Stimulated activated CD4-positive, alpha-beta T cell treated with anti-CD3 and anti-CD28 coated beads, Interleukin-4, amount 100 ng/mL, for 1 hour (primary cell): Measurements from ENCODE around the gene TUB.

Source experiments
- DNase-seq: peaks from one replicate; pipeline ENCODE4 v3.0.0-alpha.2; 2020

The TUB gene

GRCh38 chr11:8069771-8070170, 11.2 kb upstream of the TUB start:
- DNase-seq: no peak

- no peak for DNase-seq
Measured at GRCh38 chr11:8070417-8071115, 10.4 kb upstream of the TUB start.

- no peak for DNase-seq
Measured at GRCh38 chr11:8071616-8072581, 9.1 kb upstream of the TUB start.

- DNase-seq: no peak
Measured at GRCh38 chr11:8075119-8075726, 5.8 kb upstream of the TUB start.

GRCh38 chr11:8079111-8079675, 1.8 kb upstream of the TUB start:
- DNase-seq: no peak

GRCh38 chr11:8080069-8080670, 841 bp upstream of the TUB start:
- DNase-seq: no peak

- DNase-seq: no peak
Measured at GRCh38 chr11:8081591-8082250, 710 bp downstream of the TUB start.

- DNase-seq: no peak
Measured at GRCh38 chr11:8082391-8083087, 1.5 kb downstream of the TUB start.

- no peak for DNase-seq
Measured at GRCh38 chr11:8083088-8083395, 2.0 kb downstream of the TUB start.

GRCh38 chr11:8083871-8084281, 2.9 kb downstream of the TUB start:
- no peak for DNase-seq

- DNase-seq: no peak
Measured at GRCh38 chr11:8084352-8084751, 3.3 kb downstream of the TUB start.

- DNase-seq: no peak
Measured at GRCh38 chr11:8085011-8085645, 4.1 kb downstream of the TUB start.

- no peak for DNase-seq
Measured at GRCh38 chr11:8086001-8086479, 5.0 kb downstream of the TUB start.

- DNase-seq: no peak
Measured at GRCh38 chr11:8086571-8086970, 5.6 kb downstream of the TUB start.

GRCh38 chr11:8087185-8087584, 6.2 kb downstream of the TUB start:
- DNase-seq: no peak

GRCh38 chr11:8087756-8088155, 6.7 kb downstream of the TUB start:
- DNase-seq: no peak

- no peak for DNase-seq
Measured at GRCh38 chr11:8089791-8090510, 8.9 kb downstream of the TUB start.

GRCh38 chr11:8090756-8091155, 9.7 kb downstream of the TUB start:
- DNase-seq: peak; percentile 20

- no peak for DNase-seq
Measured at GRCh38 chr11:8091721-8092120, 10.7 kb downstream of the TUB start.
